ENCODE data around the gene BBX.

The BBX gene

GRCh38 chr3:107745354-107745753, 222.6 kb downstream of the BBX start:
- H3K27me3 ChIP-seq (ENCODE audit: insufficient read depth, low read length): no peaks in the 10 kb centered on the region
- no peak overlapping the region for H3K9ac ChIP-seq (ENCODE audit: low read depth, low read length)
- no peak overlapping the region for H3K4me3 ChIP-seq (ENCODE audit: low read length)
- no peak overlapping the region for H3K27ac ChIP-seq (ENCODE audit: low read depth, low read length)
- peaks cover 11% of the 10 kb centered on the region for H3K4me1 ChIP-seq (ENCODE audit: insufficient read depth, low read length)
- WGBS: 93% methylated on average over 4 of the region's 4 CpGs
- peaks cover 8% of the 10 kb centered on the region for H3K36me3 ChIP-seq (ENCODE audit: insufficient read depth, low read length)
- H3K9me3 ChIP-seq (ENCODE audit: insufficient read depth, low read depth, low read length): no peaks in the 10 kb centered on the region

- H3K27me3 ChIP-seq (ENCODE audit: insufficient read depth, low read length): no peaks in the 10 kb centered on the region
- WGBS: 92% methylated on average over 2 of the region's 3 CpGs
Observed at GRCh38 chr3:107752202-107752990, 229.6 kb downstream of the BBX start.

GRCh38 chr3:107753494-107753893, 230.7 kb downstream of the BBX start:
- Histone ChIP-seq H3K36me3 (ENCODE audit: insufficient read depth, low read length) (peaks cover 12% of the 10 kb centered on the region), H3K27me3 (ENCODE audit: insufficient read depth, low read length) (no peaks in the 10 kb centered on the region), H3K4me3 (ENCODE audit: low read length) (no peak overlapping the region), H3K4me1 (ENCODE audit: insufficient read depth, low read length) (no peaks in the 10 kb centered on the region; the same call in 1 of the 2 replicates), H3K27ac (ENCODE audit: low read depth, low read length) (no peak overlapping the region), H3K9me3 (ENCODE audit: insufficient read depth, low read depth, low read length) (no peaks in the 10 kb centered on the region), H3K9ac (ENCODE audit: low read depth, low read length) (no peak overlapping the region)
- WGBS: 62% methylated on average over 2 of the region's 2 CpGs

More at GRCh38 chr3:107752202-107752990, 229.6 kb downstream of the BBX start:
- Histone ChIP-seq H3K9me3 (ENCODE audit: insufficient read depth, low read depth, low read length) (no peaks in the 10 kb centered on the region), H3K9ac (ENCODE audit: low read depth, low read length) (no peak overlapping the region), H3K4me1 (ENCODE audit: insufficient read depth, low read length) (no peaks in the 10 kb centered on the region; the same call in 1 of the 2 replicates), H3K27ac (ENCODE audit: low read depth, low read length) (no peak overlapping the region), H3K4me3 (ENCODE audit: low read length) (no peak overlapping the region), H3K36me3 (ENCODE audit: insufficient read depth, low read length) (peaks cover 13% of the 10 kb centered on the region)

GRCh38 chr3:107753976-107754375, 231.2 kb downstream of the BBX start:
- Histone ChIP-seq H3K27me3 (ENCODE audit: insufficient read depth, low read length) (no peaks in the 10 kb centered on the region), H3K9me3 (ENCODE audit: insufficient read depth, low read depth, low read length) (no peaks in the 10 kb centered on the region), H3K36me3 (ENCODE audit: insufficient read depth, low read length) (peaks cover 12% of the 10 kb centered on the region), H3K9ac (ENCODE audit: low read depth, low read length) (no peak overlapping the region), H3K4me3 (ENCODE audit: low read length) (no peak overlapping the region), H3K27ac (ENCODE audit: low read depth, low read length) (no peak overlapping the region), H3K4me1 (ENCODE audit: insufficient read depth, low read length) (no peaks in the 10 kb centered on the region; the same call in 1 of the 2 replicates)
- 92% methylated on average over 3 of the region's 4 CpGs for WGBS

- no peaks in the 10 kb centered on the region for H3K9me3 ChIP-seq (ENCODE audit: insufficient read depth, low read depth, low read length)
- no peak overlapping the region for H3K9ac ChIP-seq (ENCODE audit: low read depth, low read length)
- no peaks in the 10 kb centered on the region for H3K27me3 ChIP-seq (ENCODE audit: insufficient read depth, low read length)
- H3K4me3 ChIP-seq (ENCODE audit: low read length): no peak overlapping the region
- 92% methylated on average over 2 of the region's 2 CpGs for WGBS
- no peaks in the 10 kb centered on the region; the same call in 1 of the 2 replicates for H3K4me1 ChIP-seq (ENCODE audit: insufficient read depth, low read length)
- peaks cover 8% of the 10 kb centered on the region; the same call in 1 of the 2 replicates for H3K36me3 ChIP-seq (ENCODE audit: insufficient read depth, low read length)
- no peak overlapping the region for H3K27ac ChIP-seq (ENCODE audit: low read depth, low read length)
Observed at GRCh38 chr3:107756649-107757048, 233.9 kb downstream of the BBX start.

GRCh38 chr3:107757140-107757539, 234.4 kb downstream of the BBX start:
- H3K9me3 ChIP-seq (ENCODE audit: insufficient read depth, low read depth, low read length): no peaks in the 10 kb centered on the region
- H3K27ac ChIP-seq (ENCODE audit: low read depth, low read length): no peak overlapping the region
- no peaks in the 10 kb centered on the region; the same call in 1 of the 2 replicates for H3K4me1 ChIP-seq (ENCODE audit: insufficient read depth, low read length)
- H3K4me3 ChIP-seq (ENCODE audit: low read length): no peak overlapping the region
- H3K27me3 ChIP-seq (ENCODE audit: insufficient read depth, low read length): no peaks in the 10 kb centered on the region
- no peak overlapping the region for H3K9ac ChIP-seq (ENCODE audit: low read depth, low read length)
- H3K36me3 ChIP-seq (ENCODE audit: insufficient read depth, low read length): peaks cover 8% of the 10 kb centered on the region; the same call in 1 of the 2 replicates
- no CpG with 5 or more reads among the region's 2 CpGs for WGBS

GRCh38 chr3:107760144-107760543, 237.4 kb downstream of the BBX start:
- Histone ChIP-seq H3K9me3 (ENCODE audit: insufficient read depth, low read depth, low read length) (no peaks in the 10 kb centered on the region), H3K36me3 (ENCODE audit: insufficient read depth, low read length) (peaks cover 6% of the 10 kb centered on the region; the same call in 1 of the 2 replicates), H3K27me3 (ENCODE audit: insufficient read depth, low read length) (no peaks in the 10 kb centered on the region), H3K9ac (ENCODE audit: low read depth, low read length) (no peak overlapping the region), H3K4me3 (ENCODE audit: low read length) (no peak overlapping the region), H3K27ac (ENCODE audit: low read depth, low read length) (no peak overlapping the region), H3K4me1 (ENCODE audit: insufficient read depth, low read length) (no peaks in the 10 kb centered on the region; the same call in 1 of the 2 replicates)

- Histone ChIP-seq H3K4me1 (ENCODE audit: insufficient read depth, low read length) (no peaks in the 10 kb centered on the region; the same call in 1 of the 2 replicates), H3K27me3 (ENCODE audit: insufficient read depth, low read length) (no peaks in the 10 kb centered on the region), H3K36me3 (ENCODE audit: insufficient read depth, low read length) (0 out of 2 replicates have a peak, but pooled peaks cover 2% of the 10 kb centered on the region), H3K9ac (ENCODE audit: low read depth, low read length) (no peak overlapping the region), H3K9me3 (ENCODE audit: insufficient read depth, low read depth, low read length) (no peaks in the 10 kb centered on the region), H3K27ac (ENCODE audit: low read depth, low read length) (no peak overlapping the region), H3K4me3 (ENCODE audit: low read length) (no peak overlapping the region)
- 83% methylated on average over 2 of the region's 2 CpGs for WGBS
Observed at GRCh38 chr3:107761391-107761790, 238.6 kb downstream of the BBX start.

GRCh38 chr3:107765524-107765923, 242.8 kb downstream of the BBX start:
- no peaks in the 10 kb centered on the region for H3K4me1 ChIP-seq (ENCODE audit: insufficient read depth, low read length)
- 94% methylated on average over 5 of the region's 6 CpGs for WGBS
- H3K4me3 ChIP-seq (ENCODE audit: low read length): no peak overlapping the region
- no peaks in the 10 kb centered on the region for H3K9me3 ChIP-seq (ENCODE audit: insufficient read depth, low read depth, low read length)
- 0 out of 2 replicates have a peak, but pooled peaks cover 2% of the 10 kb centered on the region for H3K36me3 ChIP-seq (ENCODE audit: insufficient read depth, low read length)
- no peak overlapping the region for H3K9ac ChIP-seq (ENCODE audit: low read depth, low read length)
- no peaks in the 10 kb centered on the region for H3K27me3 ChIP-seq (ENCODE audit: insufficient read depth, low read length)
- no peak overlapping the region for H3K27ac ChIP-seq (ENCODE audit: low read depth, low read length)

- no peak overlapping the region for H3K27ac ChIP-seq (ENCODE audit: low read depth, low read length)
- H3K9me3 ChIP-seq (ENCODE audit: insufficient read depth, low read depth, low read length): no peaks in the 10 kb centered on the region
- no peak overlapping the region for H3K4me3 ChIP-seq (ENCODE audit: low read length)
- no peak overlapping the region for H3K9ac ChIP-seq (ENCODE audit: low read depth, low read length)
- 97% methylated on average over 8 of the region's 8 CpGs for WGBS
- H3K36me3 ChIP-seq (ENCODE audit: insufficient read depth, low read length): 0 out of 2 replicates have a peak, but pooled peaks cover 5% of the 10 kb centered on the region
- H3K4me1 ChIP-seq (ENCODE audit: insufficient read depth, low read length): no peaks in the 10 kb centered on the region
- no peaks in the 10 kb centered on the region for H3K27me3 ChIP-seq (ENCODE audit: insufficient read depth, low read length)
Observed at GRCh38 chr3:107767897-107768605, 245.3 kb downstream of the BBX start.

- H3K4me3 ChIP-seq (ENCODE audit: low read length): no peak overlapping the region
- H3K27me3 ChIP-seq (ENCODE audit: insufficient read depth, low read length): no peaks in the 10 kb centered on the region
- H3K9ac ChIP-seq (ENCODE audit: low read depth, low read length): no peak overlapping the region
- no peaks in the 10 kb centered on the region for H3K9me3 ChIP-seq (ENCODE audit: insufficient read depth, low read depth, low read length)
- 98% methylated on average over 3 of the region's 3 CpGs for WGBS
- no peak overlapping the region for H3K27ac ChIP-seq (ENCODE audit: low read depth, low read length)
- peaks cover 12% of the 10 kb centered on the region for H3K36me3 ChIP-seq (ENCODE audit: insufficient read depth, low read length)
- H3K4me1 ChIP-seq (ENCODE audit: insufficient read depth, low read length): no peaks in the 10 kb centered on the region
Observed at GRCh38 chr3:107769882-107770281, 247.1 kb downstream of the BBX start.
